ENCODE measurements around the gene RGSL1.

GRCh38 chr1:182450087-182450486, at the start of gene RGSL1:
- TF ChIP-seq RAD21 (IDR thresholded peaks at IDR 0.05) (no peak), CTCF (IDR thresholded peaks at IDR 0.05; ENCODE audit: low read depth, low read length, missing input control) (no peak), MAX (IDR thresholded peaks at IDR 0.05) (no peak), ZBTB33 (IDR thresholded peaks at IDR 0.05) (no peak), REST (IDR thresholded peaks at IDR 0.05) (no peak), YY1 (IDR thresholded peaks at IDR 0.05) (no peak)
